NOMO-1 (cell line): Measurements from ENCODE around the gene NCOA3.
"Not testable (repeated sequence)": the region's sequence is repeated elsewhere in the genome, so short reads cannot be mapped to it uniquely, and the experiment has no call there.

Experiments
- DNase-seq, 2 experiments: peaks; one replicate each; lab custom pipeline; 2025; ENCODE audit not compliant: unreplicated experiment in 2 of 2; lab: John Stamatoyannopoulos, UW

The NCOA3 gene

DNA sequence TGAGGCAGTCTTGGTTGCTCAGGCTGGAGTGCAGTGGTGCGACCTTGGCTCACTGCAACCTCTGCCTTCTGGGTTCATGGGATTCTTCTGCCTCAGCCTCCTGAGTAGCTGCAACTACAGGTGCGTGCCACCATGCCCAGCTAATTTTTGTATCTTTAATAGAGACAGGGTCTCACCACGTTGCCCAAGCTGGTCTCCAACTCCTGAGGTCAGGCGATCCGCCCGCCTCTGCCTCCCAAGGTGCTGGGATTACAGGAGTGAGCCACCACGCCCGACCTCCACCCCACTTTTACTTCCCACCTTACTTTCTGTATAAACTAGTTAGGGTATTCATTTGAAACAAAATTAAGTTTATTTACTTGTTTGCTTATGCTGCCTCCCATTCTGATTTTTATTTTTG lies 86.5 kb downstream of the NCOA3 start:
- DNase-seq = no peak

DNA sequence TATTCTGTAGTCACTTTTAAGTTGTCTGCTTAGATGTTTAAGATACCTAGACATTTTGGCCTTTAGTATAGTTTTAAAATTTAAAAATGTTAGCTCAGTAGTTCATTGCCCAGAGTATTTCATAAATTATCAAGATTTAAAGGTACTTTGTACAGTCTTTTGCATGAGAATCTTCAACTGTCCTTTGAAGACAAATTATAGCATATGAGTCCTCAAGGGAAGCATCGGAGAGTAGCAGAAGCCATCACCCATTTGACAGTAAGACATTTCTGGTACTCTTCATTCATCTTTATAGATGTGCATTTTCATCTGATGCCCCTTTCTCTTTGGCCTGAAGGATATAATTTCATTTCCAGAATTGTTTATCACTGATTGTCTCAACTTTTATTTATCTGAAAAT lies 89.5 kb downstream of the NCOA3 start:
- no peak for DNase-seq

DNA sequence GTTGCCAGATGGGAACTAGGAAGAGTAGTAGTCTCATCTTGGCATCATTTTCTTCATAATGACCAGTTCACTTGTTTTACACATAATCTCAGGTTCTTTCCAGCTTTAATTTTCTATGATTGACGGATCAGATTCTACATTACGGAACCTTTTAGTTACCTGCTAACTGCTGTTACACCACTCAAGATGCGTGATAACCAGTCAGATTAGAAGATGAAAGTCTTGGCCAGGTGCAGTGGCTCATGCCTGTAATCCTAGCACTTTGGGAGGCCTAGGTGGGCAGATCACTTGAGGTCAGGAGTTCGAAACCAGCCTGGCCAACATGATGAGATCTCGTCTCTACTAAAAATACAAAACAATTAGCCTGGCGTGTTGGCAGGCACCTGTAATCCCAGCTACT lies 92.5 kb downstream of the NCOA3 start:
- no peak for DNase-seq

DNA sequence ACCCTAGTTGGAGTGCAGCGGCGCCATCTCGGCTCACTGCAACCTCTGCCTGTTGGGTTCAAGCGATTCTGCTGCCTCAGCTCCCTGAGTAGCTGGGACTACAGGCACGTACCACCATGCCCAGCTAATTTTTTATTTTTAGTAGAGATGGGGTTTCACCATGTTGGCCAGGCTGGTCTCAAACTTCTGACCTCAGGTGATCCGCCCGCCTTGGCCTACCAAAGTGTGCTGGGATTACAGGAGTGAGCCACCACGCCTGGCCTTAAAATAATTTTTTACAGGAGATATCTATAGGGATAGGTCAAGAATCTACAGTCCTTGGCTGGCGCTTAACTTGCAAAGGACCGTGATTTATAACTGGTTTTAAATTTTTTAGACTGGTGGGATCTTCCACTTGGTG lies 93.5 kb downstream of the NCOA3 start:
- DNase-seq = not testable (repeated sequence)

DNA sequence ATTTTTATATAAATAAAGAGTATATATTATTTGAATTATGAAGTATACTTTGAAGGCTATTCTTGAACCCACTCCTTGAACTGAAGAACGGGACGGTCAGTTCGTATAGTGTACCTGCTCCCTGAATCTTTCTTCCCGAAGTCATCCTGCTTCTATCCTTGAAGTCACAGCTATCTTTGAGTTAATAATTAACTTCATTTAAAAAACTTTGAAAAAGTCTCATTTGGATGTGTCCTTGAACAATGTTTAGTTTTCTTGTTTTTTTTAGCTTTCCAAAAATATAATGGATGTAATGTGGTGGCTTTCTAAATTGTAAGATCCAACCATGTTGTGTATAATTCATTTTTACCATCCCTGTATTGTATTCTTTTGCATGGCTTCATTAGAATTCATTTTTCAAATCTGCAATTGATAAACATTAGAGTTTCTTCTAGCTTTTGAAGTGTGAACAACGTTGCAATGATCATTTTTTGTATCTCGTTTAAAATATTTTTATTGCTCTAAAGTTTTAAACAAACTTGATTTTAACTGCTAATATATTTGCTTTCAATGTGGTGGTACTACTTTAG lies 94.4 kb downstream of the NCOA3 start:
- no peak for DNase-seq

DNA sequence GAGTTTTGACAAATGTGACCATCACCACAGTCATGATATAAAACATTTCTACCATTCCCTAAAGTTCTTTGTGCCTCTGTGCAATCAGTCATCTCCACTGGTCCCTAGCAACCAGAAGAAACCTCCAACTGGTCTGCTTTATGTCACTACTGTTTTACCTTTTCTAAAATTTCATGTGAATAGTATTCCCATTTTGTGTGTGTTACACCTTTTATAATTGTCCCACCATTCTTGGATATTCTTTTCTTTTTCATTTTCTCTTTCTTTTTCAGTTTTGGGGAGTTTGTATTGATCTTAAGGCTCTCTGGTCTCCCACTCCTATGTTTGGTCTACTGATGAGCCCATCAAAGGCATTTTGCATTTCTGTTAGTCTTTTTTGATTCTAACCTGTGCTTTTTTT lies 95.4 kb downstream of the NCOA3 start:
- DNase-seq = no peak

DNA sequence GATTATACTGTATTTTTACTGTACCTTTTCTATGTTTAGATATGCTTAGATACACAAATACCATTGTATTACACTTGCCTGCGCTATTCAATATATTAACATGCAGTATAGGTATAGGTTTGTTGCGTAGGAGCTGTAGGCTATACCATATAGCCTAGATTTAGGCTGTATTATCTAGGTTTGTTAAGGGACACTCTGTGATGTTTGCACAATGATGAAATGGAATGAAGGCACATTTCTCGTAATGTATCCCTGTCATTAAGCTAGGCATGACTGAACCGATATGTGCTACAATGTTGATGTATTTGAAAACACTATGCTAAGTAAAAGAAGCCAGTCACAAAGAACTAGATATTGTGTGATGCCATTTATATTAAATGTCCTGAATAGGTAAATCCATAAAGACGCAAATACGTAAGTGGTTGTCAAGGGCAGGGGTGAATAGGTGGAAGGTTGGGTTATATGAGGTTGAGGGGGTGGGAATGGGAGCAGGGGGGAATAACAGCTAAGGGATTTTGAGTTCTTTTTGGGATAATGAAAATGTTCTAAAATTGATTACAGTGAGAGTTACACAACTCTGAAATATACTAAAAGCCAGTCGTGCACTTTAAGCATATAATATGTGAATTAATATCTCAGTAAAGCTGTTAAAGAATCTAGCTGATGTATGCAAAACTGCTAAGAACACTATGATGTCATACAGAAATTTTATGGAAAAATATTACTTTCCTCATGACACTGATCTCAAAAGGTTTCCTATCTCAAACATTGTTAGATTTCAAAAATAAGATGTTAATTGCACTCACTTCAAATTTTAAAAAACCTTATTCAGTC lies 97.4 kb downstream of the NCOA3 start:
- DNase-seq = no peak

DNA sequence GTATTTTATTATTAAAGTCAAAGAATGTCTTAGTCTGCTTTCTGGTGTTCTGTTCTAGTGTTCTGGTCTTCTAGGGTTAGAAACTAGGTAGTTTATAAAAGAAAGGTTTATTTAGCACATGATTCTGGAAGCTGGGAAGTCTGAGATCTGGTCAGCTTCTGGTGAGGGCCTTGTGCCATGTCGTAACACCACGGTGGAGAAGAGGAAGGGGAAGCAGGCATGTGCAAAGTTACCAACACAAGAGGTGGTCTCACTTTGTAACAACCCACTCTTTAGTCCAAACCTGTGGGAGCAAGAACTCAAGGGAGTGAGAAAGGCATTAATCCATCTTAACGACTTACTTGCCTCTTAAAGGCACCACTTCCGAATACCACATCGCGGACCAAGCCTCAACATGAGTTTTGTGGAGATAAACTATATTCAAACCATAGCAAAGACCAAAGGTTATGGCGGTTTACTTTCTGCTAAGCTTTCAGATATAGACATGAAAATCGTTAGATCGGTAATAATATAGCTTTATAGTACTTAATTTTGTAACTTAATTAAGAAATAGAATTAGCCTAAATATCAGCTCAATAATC lies 99.4 kb downstream of the NCOA3 start:
- no peak for DNase-seq

DNA sequence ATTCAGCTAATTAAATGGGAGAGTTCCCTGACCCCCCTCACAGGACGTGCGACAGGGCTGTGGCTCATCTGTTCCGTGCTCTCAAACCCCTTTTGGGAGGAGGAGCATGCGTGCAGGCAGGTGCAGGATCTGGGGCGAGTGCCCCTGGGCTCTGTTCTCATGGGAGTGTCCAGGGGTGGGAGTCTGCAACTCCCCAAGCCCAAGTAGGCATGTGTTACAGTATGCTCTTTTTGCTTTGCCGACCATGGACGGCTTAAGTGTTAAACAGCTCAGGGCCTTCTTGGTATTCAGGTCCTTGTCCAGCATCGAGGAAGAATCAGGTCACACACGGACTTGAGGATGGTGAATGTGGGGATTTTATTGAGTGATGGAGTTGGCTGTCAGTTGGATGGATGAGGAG lies 101.6 kb downstream of the NCOA3 start:
- no peak for DNase-seq

DNA sequence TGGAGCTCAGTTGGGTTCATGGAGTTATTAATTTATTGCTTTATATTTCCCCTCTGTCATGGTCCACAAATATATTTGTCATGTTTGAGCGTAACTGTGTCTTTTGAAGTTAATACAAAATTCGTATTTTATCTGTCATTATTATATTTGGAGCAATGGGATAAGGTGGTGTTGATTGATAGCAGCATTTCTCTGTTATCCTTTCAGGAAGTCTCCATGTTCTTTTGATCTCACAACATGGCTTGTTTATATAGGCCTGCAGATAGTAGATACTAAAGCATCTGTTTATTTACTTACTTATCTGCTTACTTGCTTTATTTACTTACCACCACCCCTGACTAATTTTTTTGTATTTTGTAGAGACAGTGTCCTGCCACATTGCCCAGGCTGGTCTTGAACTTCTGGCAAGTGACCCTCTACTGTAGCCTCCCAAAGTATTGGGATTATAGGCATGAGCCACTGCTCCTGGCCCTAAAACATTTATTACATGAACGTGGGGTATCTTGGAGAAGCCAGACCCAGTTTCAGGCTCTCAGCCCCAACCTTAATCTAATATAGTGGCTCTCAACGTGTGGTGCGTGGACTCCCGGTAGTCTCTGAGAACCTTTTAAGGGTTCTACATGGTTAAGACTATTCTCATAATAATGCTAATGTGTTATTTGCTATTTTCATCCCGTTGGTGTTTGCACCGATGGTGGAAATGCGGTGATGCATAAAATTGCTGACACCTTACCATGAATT lies 104.2 kb downstream of the NCOA3 start:
- no peak for DNase-seq

DNA sequence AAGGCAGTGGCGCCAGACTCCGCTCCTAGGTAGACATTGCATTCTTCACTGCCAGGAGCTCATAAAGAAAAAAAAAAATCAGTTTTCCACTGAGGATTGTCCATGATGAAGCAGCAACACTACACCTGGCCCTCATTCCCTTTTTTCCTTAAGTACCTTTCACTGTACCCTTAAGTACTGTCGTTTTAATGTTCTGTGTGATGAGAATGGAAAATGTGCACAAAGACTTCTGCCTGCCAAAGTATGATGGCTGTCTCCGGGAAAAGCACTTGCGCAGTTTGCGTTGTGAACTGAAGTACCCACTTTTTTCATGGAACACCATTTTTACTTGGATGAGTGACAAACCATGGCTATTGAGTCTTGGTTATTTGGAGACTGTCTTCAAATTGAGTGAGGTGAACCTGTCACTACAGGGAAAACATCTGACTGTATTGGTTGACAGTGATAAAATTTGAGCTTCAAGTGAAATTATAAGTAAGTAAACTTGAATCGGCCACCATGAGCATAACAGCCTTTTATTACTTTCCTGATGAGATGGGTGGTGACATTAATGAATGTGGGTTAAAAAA lies 104.8 kb downstream of the NCOA3 start:
- DNase-seq = no peak

DNA sequence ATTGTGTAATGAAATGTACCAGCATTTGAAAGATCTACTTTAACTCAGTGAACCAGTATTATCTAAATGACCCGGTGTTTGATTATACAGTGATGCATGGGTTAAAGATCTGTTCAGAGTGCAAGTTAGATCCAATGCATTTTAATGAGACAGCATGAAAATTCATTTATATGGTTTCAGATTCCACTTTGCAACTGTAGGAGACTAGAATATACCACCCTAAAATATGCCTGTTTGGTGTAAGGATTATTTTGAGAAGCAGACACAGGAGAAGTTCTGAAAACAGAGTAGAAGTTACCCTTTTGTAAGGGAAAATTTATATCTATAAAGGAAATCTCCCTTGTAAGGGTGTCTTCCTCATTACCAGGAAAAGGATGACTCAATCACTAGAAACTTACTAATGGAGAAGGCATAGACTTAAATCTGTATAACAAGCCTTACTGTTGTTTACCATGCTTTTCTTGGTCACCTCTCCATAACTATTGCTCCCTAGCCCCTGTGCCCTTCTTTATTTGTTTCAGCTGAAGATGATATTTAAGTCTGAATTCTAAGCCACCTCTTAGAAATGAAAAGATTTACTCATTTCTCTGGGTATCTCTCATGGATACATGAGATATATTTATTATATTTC lies 105.4 kb downstream of the NCOA3 start:
- DNase-seq = no peak

DNA sequence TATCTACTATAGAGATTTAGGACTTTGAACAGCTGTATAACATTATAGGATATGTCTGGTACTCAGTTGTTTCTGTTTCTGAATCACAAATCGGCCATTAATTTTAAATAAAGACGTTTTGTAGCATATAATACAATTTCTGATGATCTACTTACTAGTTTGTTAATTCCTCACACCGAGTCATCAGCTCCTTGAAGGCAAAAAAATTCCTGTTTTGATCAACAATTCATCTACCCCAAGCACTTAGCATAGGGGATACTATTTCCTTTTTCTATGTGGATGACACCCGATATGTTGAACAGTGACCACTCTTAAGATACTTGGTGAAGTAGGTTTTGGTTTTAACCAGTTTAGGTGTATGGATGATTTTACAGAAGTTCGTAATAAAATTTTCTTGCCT lies 107.3 kb downstream of the NCOA3 start:
- DNase-seq = no peak

DNA sequence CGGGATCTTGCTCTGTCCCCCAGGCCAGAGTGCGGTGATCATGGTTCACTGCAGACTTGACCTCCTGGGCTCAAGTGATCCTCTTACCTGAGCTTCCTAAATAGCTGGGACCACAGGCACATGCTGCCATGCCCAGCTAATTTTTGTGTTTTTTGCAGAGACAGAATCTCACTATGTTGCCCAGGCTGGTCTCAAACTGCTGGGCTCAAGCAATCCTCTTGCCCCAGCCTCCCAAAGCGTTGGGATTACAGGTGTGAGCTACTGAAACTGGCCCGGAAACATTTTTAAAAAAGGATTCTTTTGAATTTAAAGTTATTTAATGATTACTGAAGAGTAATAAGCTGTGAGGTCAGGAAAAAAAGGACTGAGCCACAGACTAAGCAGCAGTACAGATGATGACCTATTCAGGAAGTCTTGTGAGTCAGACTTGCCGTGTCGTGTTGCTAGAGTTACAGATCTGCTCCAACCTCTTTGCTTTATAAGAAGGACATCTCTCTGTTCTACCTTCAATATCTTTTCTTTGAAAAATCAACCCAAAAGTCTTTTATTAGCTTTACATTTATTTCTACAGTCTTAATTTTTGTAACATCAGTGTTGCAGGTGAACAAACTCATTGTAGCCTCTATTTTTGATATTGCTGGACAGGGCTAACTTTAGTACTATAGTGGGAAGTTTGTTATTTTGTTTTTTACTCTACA lies 108.7 kb downstream of the NCOA3 start:
- peak; percentile 3 to 59 for DNase-seq

DNA sequence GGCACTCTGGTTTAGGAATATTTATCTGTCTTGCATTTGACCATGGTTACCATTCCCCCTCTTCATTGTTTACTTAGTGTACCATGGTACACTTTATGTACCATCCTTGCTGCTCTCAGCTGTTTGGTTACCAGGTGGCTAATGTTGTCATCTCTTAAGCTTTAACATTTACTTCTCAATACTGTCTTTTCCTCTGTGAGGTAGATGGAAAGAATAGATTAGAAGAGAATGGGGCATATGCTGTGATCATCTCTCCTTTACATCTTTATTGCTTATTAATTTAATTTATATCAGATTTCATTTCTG lies 109.2 kb downstream of the NCOA3 start:
- no peak for DNase-seq

DNA sequence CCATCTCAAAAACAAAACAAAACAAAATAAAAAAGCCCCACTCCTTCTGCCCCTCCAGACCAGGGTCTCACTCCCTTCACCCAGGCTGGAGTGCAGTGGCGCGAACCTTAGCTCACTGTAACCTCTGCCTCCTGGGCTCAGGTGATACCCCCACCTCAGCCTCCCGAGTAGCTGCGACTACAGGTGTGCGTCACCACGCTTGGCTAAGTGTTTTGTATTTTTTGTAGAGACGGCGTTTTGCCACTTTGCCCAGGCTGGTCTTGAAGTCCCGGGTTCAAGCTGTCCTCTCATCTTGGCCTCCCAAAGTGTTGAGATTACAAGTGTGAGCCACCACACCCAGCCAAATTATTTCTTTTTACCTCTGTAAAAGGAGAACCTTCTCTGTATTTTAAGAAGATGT lies 110.1 kb downstream of the NCOA3 start:
- DNase-seq = no peak

DNA sequence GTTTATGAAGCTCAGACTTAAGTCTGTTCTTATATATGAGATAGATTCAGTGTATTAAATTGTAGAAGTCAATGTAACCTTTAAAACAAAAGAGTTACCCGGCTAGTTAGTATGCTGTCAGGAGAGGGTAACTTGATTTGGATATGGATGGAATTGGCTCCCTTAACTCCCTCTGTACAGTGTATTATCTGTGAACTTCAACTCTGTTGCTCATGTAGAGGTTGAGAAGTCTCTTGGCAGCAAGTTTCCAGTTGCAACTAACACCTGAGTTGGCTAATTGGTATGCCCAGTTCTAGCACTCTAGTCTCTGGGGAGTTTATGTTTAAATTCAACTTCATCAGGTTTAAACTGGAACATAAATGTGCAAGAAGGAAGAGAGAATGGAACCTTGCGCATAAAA lies 111.0 kb downstream of the NCOA3 start:
- no peak for DNase-seq

DNA sequence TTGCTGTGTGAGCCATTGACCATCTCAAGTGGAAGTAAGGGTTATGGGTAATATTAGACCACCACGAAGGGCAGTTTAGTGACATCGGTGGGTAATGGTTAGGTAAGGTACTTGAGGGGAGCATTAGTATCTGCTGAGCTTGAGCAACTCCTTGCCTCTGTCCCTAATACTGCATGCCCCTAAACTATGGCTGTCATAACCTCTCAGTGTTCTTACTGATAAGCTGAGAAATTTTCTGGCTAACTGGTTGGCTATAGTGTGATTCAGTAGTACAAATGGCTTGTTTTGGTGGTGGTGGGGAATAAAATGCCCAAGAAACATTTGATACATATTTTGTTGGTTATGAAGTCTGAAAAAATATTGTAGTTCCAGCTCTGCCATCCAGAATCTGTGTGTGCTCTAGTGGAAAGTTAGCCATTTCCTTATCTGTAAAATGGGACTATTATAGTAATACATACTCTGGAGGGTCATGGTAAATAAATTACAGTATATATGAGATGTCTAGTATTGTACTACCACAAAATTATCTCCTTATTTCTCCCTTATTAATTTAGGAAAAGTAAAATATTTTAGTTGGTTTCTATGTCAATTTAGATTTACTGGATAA lies 113.1 kb downstream of the NCOA3 start:
- no peak for DNase-seq

DNA sequence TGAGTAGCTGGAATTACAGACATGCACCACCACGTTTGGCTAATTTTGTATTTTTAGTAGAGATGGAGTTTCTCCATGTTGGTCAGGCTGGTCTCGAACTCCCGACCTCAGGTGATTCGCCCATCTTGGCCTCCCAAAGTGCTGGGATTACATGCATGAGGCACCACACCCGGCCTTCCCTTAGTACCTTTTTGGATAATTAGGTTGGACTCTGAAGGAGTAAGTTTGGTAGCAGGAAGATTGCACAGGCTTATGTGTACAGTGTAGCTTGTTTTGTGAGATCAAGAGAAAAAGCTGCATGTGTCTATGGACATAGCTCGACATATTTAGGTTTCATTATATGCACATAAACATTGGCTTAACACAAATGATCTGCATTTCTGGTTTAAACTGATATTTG lies 116.8 kb downstream of the NCOA3 start:
- no peak for DNase-seq
